GM18858 (cell line): ENCODE data around the gene LAMA3.

ENCODE experiments used
- ATAC-seq: cut with Tn5 transposase; IDR thresholded peaks from one replicate; pipeline ENCODE4 v1.9.1; 2021; ENCODE audit not compliant: unreplicated experiment

The LAMA3 gene

GRCh38 chr18:23689031-23689615 lies at the start of gene LAMA3:
Gene LAMA3 (plus strand): TSS chr18:23689453. CDS start chr18:23689684, 231 bp downstream.
- no peak for ATAC-seq

GRCh38 chr18:23640052-23640451 lies 49.2 kb upstream of the LAMA3 start:
- no peak for ATAC-seq

GRCh38 chr18:23641143-23641720 lies 48.0 kb upstream of the LAMA3 start:
- no peak for ATAC-seq

GRCh38 chr18:23641937-23642666 lies 47.2 kb upstream of the LAMA3 start:
- ATAC-seq = no peak

- ATAC-seq = no peak
Measured at GRCh38 chr18:23643815-23644490, 45.3 kb upstream of the LAMA3 start.

GRCh38 chr18:23645568-23646175 lies 43.6 kb upstream of the LAMA3 start:
- ATAC-seq = no peak

GRCh38 chr18:23646282-23646681 lies 43.0 kb upstream of the LAMA3 start:
- ATAC-seq = no peak

GRCh38 chr18:23648456-23648855 lies 40.8 kb upstream of the LAMA3 start:
- no peak for ATAC-seq

GRCh38 chr18:23648940-23649607 lies 40.2 kb upstream of the LAMA3 start:
- no peak for ATAC-seq

GRCh38 chr18:23650968-23651927 lies 38.0 kb upstream of the LAMA3 start:
- ATAC-seq = no peak

- ATAC-seq = no peak
Measured at GRCh38 chr18:23652232-23652631, 37.0 kb upstream of the LAMA3 start.

GRCh38 chr18:23658285-23658684 lies 31.0 kb upstream of the LAMA3 start:
- no peak for ATAC-seq

- ATAC-seq = no peak
Measured at GRCh38 chr18:23661735-23662308, 27.4 kb upstream of the LAMA3 start.

- ATAC-seq = no peak
Measured at GRCh38 chr18:23662309-23663263, 26.7 kb upstream of the LAMA3 start, which contains the start of gene ANKRD29. Gene ANKRD29 (minus strand): TSS chr18:23662911. CDS start chr18:23662730, 181 bp downstream.

GRCh38 chr18:23664674-23665073 lies 24.6 kb upstream of the LAMA3 start:
- ATAC-seq = no peak

- no peak for ATAC-seq
Measured at GRCh38 chr18:23667114-23667513, 22.1 kb upstream of the LAMA3 start.

GRCh38 chr18:23668731-23669130 lies 20.5 kb upstream of the LAMA3 start:
- no peak for ATAC-seq

- no peak for ATAC-seq
Measured at GRCh38 chr18:23669202-23669766, 20.0 kb upstream of the LAMA3 start.
